22Rv1 (cell line): ENCODE measurements around the gene KCNQ4.

Experiments used
- ZFX ChIP-seq: fragments of 450-650 bp; IDR thresholded peaks from 2 replicates; pipeline ENCODE4 v1.6.1; 2017; ENCODE audit warnings: antibody characterized with exemption, borderline replicate concordance
- TF ChIP-seq, protein P1 (sequence below): fragments of 450-650 bp; IDR thresholded peaks from 2 replicates; pipeline ENCODE4 v1.5.1; 2017; ENCODE audit warnings: mild to moderate bottlenecking

DNA sequence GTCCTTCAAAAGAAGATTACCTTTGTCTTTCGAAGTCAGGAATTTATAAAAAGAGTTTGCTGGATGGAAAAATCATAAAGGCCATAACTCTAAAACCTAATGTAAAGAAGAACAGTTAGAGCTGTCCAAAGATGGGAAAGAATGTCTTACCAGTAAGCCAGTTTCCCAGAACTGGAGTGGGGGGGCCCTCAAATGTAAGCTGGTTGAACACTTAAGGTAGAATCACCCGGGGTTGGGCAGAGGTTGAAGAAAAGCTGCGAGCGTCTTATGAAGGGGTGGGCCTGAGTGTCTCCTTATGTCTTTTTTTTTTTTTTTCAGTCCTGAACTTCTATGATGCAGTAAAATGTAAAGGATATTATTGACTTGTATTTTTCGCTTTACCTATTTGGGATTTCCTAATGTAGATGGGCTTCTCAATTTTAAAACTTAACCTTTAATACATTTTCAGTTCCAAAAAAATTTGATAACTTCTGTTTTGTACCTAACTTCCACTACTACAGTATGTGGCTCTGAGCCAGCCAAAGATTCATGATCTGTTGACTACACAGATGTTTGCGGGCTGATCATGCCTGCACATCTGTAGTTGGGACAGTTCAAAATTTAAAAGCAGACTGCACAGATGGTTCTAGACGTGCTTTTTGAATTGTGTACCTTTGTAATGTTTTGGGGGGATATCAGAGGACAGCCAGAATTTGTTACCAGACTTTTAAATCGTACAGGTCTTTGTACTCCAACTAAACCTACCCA, 48.5 kb upstream of the KCNQ4 start:
- TF ChIP-seq, protein P1, sequence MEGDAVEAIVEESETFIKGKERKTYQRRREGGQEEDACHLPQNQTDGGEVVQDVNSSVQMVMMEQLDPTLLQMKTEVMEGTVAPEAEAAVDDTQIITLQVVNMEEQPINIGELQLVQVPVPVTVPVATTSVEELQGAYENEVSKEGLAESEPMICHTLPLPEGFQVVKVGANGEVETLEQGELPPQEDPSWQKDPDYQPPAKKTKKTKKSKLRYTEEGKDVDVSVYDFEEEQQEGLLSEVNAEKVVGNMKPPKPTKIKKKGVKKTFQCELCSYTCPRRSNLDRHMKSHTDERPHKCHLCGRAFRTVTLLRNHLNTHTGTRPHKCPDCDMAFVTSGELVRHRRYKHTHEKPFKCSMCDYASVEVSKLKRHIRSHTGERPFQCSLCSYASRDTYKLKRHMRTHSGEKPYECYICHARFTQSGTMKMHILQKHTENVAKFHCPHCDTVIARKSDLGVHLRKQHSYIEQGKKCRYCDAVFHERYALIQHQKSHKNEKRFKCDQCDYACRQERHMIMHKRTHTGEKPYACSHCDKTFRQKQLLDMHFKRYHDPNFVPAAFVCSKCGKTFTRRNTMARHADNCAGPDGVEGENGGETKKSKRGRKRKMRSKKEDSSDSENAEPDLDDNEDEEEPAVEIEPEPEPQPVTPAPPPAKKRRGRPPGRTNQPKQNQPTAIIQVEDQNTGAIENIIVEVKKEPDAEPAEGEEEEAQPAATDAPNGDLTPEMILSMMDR, result no peak
- TF ChIP-seq ZFX, result no peak
